Omental fat pad (tissue), 4 donors: ENCODE measurements around the gene NAGLU. TPM values are rescaled to one million over a fixed set of nuclear protein-coding genes. Genes with fewer than 3 reads are reported as not detected.

Experiments used
- ATAC-seq: fragments of 150-250 bp; one replicate; pipeline ENCODE4 v1.9.1; 2016; ENCODE audit warnings: mild to moderate bottlenecking, moderate library complexity; ENCODE audit not compliant: low FRiP score
- DNase-seq: peaks from one replicate; pipeline ENCODE4 v3.0.0-alpha.2; 2019; ENCODE audit warnings: low spot score
- CTCF ChIP-seq, 3 donors: fragments of 450-650 bp; IDR thresholded peaks; one replicate each; pipeline ENCODE4 v1.5.1; 2016 to 2017; ENCODE audit warnings: antibody characterized with exemption in 3 of 3, mild to moderate bottlenecking in 3 of 3, moderate library complexity in 2 of 3
- total RNA-seq, 4 donors: library from RNA; depleted of rRNA; stranded (reverse); fragments of >200 nt; gene quantifications; one replicate each; pipeline ENCODE4 v1.1.0, GENCODE V29; 2016

The NAGLU gene
- total RNA-seq, 4 donors from 2014 or later: 48.5 to 80.9 (median 57.3) TPM

DNA sequence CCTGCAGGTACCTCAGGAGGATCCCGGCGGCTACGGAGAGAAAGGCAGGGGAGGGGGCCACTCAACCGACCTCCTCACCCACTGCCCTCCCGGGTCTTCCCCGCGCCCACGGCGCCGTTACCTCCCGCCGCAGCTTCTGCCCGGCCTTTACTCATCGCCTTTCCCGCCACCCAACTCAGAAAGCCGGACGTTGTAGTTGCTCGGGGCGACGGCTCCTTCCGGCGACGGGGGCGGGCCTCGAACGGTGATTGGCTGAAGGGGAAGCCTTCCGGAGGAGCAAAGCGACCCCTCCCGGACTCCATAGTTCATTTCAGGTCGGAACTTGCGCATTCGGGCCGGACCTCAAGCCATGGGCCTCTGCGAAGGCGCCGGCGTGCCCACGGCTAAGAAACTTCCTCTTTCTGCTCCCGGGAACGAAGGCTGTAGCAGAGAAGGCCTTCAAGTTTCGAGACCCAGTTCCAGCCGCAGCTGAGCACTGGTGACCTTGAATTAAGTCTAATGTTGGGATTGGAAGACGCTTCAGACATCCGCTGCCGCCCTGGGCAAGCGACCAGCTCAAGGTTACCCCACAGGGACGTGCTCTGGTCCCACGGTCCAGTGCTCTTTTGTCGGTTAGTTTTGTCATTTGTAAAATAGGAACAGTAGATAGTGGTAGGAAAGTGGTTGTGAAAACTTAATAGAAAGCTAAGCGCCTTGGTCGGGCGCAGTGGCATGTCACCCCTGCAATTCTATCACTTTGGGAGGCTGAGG is 41.7 kb downstream of the NAGLU start, which contains the start of gene PSMC3IP:
PSMC3IP (minus strand) TSS at position 198 of the 750 bp plus-strand sequence; CDS start at position 155, 43 bp downstream.
- DNase-seq (peak; percentile 82), ATAC-seq (peak; percentile 91)
- no peak for TF ChIP-seq CTCF (IDR thresholded peaks at IDR 0.05)

- TF ChIP-seq CTCF (IDR thresholded peaks at IDR 0.05): peak in 1 of 3 donors; percentile 41
- ATAC-seq: peak; percentile 31
Observed at GRCh38 chr17:42578282-42578869, 42.3 kb downstream of the NAGLU start.

DNA sequence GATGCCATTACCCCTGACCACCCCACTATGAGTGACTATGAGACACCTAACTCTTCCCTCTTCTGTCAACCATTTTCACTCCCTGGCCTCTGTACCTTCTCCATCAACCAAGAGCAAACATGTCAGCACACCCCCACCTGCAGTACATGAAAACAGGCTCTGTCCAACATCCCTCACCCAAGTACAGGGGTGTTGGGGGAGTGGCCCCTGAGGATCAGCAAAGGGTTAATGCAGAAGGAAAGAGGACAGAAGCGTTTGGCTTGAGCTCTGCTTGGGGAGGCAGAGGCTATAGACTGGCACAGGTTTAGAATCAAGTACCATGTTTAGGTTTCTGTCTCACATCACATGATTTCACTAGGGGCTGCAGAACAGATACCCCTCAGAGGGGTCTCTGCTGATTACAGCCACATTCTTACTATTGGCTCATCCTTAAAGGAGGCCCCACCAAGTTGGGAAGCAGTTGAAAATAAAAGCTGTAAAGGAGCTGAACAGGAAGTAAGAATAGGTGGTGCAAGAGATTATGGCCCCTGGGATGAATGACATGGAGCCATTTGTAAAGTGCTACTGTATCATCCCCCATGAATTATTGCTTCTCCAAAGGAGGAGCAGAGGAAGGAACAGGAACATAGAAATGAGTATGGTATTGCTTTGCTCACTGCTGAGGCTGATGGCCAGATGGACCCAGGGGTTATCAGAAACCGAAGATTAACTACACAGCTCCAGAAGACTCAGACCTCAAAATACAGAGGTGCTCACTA is 43.9 kb downstream of the NAGLU start:
- no peak for TF ChIP-seq CTCF (IDR thresholded peaks at IDR 0.05)
- DNase-seq (no peak), ATAC-seq (no peak)

More at GRCh38 chr17:42578282-42578869, 42.3 kb downstream of the NAGLU start:
- DNase-seq: peak; percentile 90

GRCh38 chr17:42581744-42582270 is 45.8 kb downstream of the NAGLU start:
- DNase-seq (no peak), ATAC-seq (no peak)
- TF ChIP-seq CTCF (IDR thresholded peaks at IDR 0.05): no peak

GRCh38 chr17:42584880-42585279 is 48.8 kb downstream of the NAGLU start:
- DNase-seq: no peak
- ATAC-seq: no peak
- no peak for TF ChIP-seq CTCF (IDR thresholded peaks at IDR 0.05)

GRCh38 chr17:42585353-42585752 is 49.3 kb downstream of the NAGLU start:
- ATAC-seq (no peak), DNase-seq (no peak)
- no peak for TF ChIP-seq CTCF (IDR thresholded peaks at IDR 0.05)
